GM18909 (cell line): Measurements from ENCODE around the gene PLEKHG4B.

Source experiments
- ATAC-seq: cut with Tn5 transposase; IDR thresholded peaks from one replicate; pipeline ENCODE4 v1.9.1; 2021; ENCODE audit warnings: mild to moderate bottlenecking; ENCODE audit not compliant: unreplicated experiment, poor library complexity

Gene PLEKHG4B

DNA sequence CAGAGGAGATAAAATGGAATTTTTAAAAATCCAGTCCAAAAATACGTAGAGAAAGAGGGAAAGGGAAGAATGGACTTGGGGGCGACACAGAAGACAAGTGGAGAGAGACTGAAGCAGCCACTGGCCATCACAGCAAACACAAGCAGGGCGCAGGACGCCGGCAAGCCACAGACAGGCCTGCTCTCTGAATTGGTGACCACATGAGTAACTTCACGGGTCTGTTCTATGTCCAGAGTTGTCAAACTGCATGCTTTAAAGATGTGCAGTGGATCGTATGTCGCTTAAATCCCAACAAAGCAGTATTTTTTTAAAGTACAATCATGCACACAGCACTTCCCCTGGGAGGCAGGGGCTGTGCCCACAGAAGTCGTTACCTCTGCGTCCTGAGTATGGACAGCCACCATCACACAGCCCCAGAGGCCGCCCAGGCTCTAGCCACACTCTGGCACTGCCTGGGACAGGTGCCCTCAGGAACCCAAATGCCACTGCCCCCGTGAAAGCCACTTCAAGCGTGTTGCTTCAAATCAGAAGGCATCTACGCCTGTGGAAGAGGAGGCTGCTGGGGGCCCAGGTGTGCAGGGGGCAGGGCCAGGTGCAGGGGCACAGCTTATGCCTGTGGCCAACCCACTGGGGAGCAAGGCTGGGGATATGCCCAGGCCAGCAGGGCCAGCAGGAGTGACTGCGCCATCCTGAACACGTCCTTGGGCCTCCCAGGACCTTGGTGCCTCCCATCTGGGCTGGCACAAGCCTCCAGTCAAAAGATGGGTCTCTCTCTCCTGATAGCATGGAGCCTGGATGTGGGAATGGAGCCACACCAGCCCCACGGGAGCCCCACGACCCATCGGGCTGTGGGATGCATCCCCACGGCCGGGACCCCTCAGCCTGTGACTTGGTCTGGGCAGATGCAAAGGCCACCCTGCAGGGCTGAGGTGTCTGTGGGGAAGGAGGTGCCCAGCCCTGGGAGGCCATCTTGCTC is 93.4 kb downstream of the PLEKHG4B start:
- ATAC-seq, result no peak

DNA sequence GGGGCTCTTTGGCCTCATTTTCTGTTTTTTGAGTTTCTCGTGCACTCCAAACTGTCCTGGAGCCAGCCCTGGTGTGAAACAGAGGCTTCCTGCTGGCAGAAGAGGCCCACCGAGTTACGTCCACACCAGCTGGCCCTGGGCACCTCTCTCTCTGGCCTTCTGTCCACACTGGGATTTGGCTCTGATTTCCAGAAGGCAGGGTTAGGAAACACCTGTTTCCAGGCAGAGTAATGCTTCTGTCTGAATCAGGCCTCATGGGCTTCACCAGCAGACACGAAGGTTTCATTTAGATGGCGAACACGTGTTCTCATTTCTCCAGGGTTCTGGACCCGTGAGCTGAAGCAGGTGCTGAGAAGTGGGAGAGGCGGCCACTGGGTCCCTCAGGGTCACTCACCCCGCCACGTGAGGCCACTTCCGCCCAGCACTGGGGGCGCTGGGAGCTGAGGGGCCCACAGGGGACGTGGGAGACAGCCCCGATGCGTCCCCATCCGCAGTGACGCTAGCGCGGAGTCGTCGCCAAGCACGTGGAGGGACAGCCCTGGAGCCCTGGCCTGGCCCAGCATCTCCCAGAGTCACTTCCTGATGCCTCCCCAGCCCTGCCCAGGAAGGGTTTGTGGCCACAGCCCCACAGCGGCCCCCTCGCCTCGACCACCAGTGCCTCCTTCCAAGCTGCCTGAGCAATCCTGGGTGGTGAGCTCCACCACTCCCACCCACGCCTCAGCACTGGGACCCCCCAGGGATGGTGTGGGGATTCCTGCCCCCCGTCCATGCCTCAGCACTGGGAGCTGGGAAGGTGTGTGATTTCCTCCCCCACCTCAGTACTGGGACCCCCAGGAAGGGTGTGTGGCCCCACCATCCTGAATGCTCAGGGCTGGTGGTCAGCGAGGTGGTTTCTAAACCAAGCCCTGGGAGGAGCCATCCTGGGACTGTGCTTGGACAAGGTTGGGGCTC is 94.4 kb downstream of the PLEKHG4B start:
- ATAC-seq, result no peak

DNA sequence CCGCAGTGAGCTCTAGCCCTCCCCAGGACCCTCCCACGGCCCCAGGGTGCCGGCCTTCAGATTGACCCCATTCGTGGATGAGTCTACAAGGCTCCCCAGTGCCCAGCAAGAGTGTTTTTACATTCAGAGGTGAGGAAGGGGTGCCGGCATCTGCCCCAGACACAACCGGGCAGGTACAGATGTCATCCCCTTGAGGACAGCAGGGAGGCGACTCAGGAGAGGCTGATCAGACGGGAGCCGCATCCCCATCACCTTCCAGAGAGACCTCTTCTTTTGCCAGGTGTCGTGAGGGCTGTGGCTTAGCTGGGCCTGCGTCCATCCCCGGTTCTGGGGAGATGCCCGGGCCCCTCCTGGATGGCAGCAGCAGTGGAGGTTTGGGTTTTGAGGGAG is 95.1 kb downstream of the PLEKHG4B start:
- no peak for ATAC-seq

DNA sequence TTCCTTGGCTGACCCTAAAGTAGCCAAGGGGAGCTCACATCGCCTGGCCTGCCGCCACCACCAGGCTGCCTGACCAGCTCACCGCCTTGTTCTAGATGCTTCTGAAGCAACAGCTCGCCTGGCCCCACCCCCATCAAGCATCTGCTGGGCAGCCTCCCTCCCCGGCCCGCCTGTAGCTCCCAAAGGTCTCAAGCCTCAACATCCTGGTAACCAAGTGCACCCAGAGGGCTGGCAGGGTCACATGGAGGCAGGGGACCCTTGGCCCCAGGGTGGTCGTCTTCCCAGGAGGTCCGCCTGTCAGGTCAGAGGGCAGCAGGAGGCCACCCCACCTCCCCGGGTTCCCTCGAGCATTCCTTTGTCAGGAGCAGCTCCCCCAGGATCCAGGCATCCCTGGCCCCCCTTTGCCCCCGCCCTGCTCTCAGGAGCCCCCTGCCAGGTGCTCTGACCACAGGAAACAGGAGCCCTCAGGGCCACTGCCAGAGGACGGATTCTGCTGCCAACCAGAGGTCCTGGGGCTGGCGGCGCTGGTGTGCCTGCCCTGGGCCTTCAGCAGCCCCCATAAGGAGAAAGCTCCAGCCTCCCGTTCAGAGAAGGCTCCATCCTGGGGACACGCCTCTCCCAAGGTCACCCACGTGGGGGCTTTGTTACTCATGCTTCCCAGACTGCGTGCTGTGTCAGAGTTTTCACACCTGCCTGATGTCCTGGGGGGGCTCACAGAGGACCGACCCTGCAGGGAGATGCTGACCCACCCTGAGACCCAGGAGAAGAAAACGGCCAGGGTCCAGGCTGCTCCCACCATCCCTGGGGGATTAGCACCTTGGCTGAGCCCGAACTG is 95.9 kb downstream of the PLEKHG4B start:
- ATAC-seq, result no peak

DNA sequence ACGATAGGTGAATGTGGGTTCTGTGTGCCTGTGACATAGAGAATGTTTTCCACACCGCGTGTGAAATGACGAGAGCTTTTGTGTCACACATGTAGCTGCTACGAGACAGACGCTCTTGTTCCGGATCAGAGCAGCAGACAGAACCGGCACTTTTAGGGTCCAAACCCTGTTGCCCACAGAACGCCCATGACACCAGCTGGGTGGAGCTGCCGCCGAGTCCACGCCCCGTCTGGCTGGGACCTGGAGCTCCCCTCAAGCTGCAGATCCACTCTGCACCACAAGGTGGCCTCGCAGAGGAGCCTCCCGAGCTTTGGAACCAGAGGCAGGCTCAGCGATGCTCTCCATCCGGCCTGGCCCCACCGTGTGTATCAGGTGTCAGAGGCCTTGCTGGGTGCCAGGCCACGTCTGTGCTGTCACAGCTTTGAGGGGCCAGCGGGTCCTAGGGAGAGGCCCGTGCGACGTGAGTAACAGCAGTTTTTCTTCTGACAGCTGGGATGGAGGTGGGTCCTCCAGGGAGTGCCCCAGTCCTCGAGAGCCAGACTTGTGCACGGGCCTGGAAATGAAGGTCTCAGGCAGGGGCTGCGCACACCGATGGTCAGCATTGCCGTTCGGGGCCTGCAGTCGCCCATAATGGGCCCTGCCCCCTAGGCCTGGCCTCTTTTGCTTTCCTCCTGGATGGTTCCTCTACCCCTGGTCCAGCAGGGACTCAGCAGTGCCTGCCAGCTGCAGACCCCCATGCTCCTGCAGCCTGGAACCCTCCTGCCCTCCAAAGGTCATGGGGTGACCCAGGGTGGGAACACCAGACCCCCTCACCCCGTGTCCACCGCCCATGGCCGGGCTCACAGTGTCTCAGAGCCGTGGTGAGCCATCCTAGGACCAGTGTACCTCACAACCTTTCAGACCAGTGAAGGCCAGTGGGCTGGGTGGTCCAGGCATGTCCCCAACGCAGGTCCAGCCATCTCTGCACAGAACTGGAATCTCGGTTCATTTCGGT is 96.8 kb downstream of the PLEKHG4B start:
- peak; percentile 81 for ATAC-seq

DNA sequence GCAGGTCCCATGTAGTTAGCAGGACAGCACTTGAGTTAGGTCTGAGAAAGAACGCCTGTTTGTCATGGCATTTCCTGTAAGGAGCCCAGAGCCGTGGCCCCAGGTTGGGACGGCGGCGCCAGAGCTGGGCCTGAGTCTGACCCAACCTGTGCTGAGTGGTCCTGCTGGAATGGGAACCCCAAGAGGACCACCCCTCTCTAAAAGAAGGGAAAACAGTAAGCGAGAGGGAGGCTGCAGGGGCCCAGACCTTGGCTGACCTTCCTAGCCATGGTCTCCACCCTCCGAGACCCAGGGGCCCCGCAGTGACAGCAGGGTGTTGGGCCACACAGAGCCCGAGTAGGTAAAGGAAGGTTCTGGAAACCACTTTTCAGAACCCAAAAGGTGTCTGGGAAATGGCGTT is 97.5 kb downstream of the PLEKHG4B start:
- no peak for ATAC-seq

- no peak for ATAC-seq
These were observed 98.0 kb downstream of the PLEKHG4B start for GRCh38 chr5:189976-190365.

GRCh38 chr5:190366-191035 is 98.5 kb downstream of the PLEKHG4B start:
- ATAC-seq, result peak; percentile 38

GRCh38 chr5:191036-191948 is 99.3 kb downstream of the PLEKHG4B start, which contains the start of gene LRRC14B:
TSS of gene LRRC14B (plus strand) at chr5:191495. CDS start at chr5:191539, 44 bp downstream.
- ATAC-seq, result peak; percentile 37

DNA sequence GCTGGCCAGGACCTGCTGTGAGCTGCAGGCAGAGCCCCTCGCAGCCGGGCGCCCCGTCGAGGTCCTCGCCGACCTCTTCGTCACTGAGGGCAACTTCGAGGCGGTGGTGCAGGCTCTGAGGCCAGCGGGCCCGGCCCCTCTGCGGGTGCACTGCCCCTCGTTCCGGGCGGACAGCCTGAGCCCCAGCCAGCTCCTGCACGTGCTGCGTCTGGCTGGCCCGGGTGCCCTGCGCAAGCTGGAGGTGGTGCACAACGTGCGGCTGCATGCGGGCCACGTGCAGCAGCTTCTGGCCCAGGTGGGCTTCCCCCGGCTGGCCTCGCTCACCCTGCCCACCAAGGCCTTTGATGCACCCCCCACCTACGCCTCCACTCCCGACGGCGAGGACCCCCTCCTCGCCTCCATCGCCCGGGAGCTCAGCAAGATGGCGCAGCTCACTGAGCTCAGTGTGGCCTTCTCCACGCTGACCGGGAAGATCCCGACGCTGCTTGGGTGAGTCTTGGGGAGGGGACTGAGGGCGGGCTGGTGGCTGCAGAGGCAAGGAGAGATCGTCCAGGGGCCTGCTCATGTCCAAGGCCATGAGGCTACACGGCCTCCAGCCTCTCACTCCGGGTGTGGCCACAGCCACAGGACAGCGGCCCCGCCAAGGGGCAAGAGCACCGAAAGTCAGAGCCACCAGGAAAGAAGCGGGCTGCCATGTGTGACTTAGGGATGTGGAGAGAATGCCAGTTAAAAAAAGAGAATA is 100.2 kb downstream of the PLEKHG4B start:
- ATAC-seq, result no peak

DNA sequence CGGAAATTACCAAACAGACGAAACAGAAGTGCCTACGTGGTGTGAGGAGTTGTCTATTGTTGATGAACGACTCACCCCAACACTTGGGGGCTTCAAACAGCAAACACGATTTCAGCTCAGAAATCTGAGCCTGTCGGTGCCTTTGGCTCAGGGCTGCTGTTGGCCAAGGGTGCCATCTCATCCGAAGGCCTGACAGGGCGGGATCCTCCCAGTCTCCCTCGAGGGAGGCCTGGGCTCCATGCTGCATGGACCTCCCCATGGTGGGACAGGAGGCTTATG is 100.7 kb downstream of the PLEKHG4B start:
- no peak for ATAC-seq

GRCh38 chr5:192970-193831 is 101.2 kb downstream of the PLEKHG4B start:
- no peak for ATAC-seq

GRCh38 chr5:194102-194501 is 102.1 kb downstream of the PLEKHG4B start:
- no peak for ATAC-seq

DNA sequence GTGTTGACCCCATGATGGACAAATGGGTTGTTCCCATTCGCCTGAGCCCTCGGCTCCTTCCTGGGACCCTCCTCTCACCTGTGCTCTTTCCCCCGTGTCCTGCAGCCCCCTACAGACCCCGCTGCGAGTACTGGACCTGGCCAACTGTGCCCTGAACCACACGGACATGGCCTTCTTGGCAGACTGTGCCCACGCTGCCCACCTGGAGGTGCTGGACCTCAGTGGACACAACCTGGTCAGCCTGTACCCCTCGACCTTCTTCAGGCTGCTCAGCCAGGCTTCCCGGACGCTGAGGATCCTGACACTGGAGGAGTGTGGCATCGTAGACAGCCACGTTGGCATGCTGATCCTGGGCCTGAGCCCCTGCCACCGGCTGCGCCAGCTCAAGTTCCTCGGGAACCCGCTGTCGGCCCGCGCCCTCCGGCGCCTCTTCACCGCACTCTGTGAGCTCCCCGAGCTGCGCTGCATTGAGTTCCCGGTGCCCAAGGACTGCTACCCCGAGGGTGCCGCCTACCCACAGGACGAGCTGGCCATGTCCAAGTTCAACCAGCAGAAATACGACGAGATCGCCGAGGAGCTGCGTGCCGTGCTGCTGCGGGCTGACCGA is 102.7 kb downstream of the PLEKHG4B start:
- no peak for ATAC-seq

GRCh38 chr5:195401-196160 is 103.6 kb downstream of the PLEKHG4B start:
- no peak for ATAC-seq
